ENCODE measurements around the gene PRKAB1.
A peak's percentile ranks its signal among the peaks of the same experiment; 100 is the strongest.
"Not testable (repeated sequence)": the region's sequence is repeated elsewhere in the genome, so short reads cannot be mapped to it uniquely, and the experiment has no call there.

The PRKAB1 gene

GRCh38 chr12:119685375-119685774, 17.4 kb downstream of the PRKAB1 start:
- no peak for DNase-seq

- DNase-seq: no peak
Observed at GRCh38 chr12:119686355-119686754, 18.4 kb downstream of the PRKAB1 start.

DNA sequence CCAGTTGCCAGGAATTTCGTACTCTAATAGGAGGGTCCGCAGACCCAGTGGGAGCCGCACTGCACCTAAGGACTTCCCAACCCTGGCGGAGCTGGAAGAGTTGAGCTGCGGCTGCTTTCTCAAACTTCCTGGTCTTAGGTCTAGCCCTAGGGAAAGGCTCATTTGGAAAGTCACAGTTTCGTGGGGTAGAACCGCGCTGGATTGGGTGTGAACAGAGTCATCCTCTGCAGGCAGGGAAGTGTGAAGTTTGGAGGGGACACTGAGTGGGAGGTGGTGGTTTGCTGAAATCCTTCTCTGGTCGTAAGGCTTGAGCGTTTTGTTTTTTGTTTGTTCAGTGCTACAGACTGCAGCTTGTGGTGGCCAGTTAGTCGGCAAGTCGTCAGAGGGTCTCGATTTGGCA, 18.8 kb downstream of the PRKAB1 start:
- no peak for DNase-seq

DNA sequence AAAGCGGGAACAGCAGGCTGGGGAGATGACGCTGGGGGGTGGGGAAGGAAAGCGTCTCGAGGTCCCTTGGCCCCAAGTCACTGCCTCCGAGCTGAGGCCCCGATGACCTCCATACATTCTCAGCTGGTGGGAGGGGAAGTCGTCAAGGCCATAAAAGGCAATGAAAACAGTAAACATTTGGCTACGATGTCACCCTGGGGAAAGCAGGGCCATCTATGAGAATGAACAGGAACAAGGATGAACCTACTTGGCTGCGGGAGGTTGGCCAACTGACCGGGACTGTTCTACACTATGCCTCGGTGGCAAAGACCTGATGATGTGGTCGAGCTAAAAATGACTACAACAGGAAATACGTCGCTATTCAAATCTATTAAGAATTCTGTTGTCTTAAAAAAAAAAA, 19.5 kb downstream of the PRKAB1 start:
- no peak for DNase-seq

GRCh38 chr12:119687879-119688278, 19.9 kb downstream of the PRKAB1 start:
- no peak for DNase-seq

- DNase-seq: no peak
Observed at GRCh38 chr12:119689935-119690500, 22.1 kb downstream of the PRKAB1 start.

DNA sequence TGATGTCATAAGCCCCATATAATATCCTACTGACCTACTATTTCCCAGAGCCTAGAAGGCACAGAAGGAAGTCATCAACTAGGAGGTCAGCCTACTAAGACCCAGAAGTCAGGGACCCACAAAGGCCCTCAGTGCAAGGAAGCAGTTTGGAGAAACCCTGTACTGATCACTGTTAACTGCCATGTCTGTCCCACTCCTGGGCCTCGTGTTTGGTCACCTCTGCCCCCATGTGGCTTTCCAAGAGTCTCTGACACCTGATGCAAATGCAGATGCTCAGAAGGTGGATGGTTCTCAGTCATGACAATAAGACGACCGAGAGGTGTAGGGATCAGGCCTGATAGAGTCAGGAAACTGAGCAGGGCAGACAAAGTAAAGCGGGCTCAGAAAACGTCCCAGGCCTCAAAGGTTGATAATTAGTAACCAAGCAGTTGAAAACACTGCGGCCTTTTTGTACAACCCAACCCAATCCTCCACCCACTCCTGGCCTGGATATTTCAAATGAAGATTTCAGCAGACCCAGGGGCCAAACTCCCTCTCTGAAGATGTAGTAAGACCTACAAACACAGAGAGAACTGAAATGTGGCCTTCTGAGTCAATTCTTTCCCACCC, 23.4 kb downstream of the PRKAB1 start:
- no peak for DNase-seq

DNA sequence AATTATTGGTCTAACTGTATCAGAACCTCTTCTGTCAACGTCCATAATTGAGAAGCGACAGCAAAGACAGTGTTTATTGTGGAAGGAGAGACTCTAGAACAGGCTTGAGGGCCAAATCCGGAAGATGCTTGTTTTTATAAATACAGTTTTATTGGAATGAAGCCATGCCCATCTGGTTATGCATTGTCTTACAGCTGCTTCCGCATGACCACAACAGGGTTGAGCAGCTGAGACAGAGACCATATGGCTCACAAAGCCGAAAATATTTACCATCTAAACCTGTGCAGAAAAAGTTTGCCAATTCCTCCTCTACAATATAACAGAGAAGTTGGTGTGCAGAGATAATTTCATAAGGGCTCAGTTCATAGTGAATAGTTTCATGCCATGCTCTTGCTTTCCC, 24.5 kb downstream of the PRKAB1 start:
- no peak for DNase-seq

DNA sequence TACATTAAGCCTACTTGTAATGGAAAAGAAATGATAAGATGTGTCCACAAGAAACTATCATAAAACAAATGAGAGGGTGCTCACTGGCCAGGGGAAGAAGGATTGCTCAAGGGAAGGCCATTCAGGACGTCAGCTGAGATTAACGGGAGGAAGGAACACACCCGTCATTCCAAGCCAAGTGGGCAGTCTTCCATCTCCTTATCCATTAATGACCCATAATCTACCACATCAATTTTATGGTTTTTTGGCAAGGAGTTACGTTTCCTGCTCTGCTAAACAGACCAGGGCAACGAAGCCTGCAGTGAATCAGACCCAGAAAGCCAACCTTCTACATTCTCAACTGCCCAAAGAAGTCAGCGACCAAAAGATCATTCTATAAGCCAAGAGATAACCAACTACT, 25.1 kb downstream of the PRKAB1 start:
- no peak for DNase-seq

- DNase-seq: peak; percentile 15
Observed at GRCh38 chr12:119693511-119693910, 25.6 kb downstream of the PRKAB1 start.

DNA sequence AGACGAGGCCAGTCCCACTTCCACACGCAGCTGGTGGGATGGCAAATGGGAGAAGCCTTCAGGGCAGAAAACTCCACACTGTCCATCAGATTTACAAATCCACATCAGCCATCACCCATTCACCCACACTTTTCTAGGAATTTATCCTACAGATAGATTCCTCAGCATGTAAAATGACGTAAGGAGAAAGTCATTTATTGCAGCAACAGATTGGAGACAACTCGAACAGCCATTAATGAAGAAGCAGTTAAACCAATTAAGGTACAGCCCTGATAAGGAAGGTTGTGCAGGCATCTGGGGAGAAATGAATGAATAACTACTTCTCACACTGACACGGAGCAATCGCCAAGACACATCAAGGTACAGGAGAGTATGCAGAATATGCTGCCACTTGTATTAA, 26.2 kb downstream of the PRKAB1 start:
- no peak for DNase-seq

- DNase-seq: no peak
Observed at GRCh38 chr12:119695034-119695433, 27.1 kb downstream of the PRKAB1 start.

DNA sequence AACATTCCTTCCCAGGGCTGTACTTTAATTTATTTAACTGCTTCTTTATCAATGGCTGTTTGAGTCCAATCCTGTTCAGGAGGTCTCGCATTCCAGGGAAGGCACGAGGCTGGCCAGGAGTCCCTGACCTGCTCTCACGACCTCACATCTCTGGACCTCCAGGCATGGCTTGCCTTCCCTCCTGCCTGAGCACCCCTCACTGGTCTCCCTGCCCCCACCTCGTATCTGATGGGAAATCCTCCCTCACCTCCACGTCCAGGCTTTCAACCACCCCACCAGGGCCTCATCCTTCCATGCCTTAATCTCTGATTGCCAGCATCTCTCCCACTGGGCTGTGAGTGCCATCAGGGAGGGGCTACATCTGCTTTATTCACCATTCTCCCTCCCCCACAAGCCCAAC, 29.0 kb downstream of the PRKAB1 start:
- no peak for DNase-seq

- peak; percentile 94 for DNase-seq
Observed at GRCh38 chr12:119699199-119699760, 31.3 kb downstream of the PRKAB1 start.

DNA sequence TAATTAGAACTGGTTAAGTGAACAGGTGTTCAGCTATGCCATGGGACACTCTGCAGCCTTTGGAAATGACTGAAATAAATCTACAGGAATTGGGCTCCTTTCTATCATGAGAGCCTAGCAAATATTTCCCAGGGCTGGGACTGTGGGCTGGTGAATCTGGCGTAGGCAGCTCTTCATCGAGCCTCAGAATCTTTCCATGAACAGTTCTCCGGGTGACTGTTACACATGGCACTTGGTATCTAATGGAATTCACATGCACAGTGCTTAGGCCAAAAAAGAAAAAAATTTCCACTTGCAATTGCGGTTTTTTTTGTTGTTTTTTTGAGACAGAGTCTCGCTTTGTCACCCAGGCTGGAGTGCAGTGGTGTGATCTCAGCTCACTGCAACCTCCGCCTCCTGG, 32.1 kb downstream of the PRKAB1 start:
- DNase-seq: no peak

DNA sequence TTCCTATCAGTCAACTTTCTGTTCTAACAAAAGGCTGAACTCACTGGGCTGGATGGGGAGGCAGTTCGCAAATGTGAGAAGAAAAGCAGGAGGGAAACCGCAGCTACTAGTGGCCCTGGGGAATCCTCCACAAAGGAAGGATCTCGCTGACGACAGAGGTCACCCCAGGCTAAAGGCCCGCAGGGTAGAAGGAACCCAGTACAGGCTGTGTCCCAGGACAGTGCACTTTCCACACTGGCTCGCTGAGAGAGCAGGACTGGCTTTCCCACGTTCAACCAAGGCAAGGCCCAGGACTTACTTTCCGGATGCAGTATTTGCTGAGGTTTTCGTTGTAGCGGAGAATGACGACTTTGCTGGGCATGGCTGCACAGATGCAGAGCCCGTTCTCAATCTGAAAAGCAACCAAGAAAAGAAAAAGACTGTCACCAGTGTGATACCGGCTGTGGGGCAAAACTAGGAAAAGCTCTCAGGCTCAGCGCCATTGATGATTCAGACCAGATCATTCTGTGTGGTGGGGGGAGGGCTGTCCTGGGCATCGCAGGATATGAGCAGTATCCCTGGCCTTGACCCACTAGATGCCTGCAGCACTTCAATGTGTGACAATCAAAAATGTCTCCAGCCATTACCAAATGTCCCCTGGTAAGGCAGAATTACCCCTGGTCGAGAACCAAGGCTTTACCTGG, 36.3 kb downstream of the PRKAB1 start:
- no peak for DNase-seq

DNA sequence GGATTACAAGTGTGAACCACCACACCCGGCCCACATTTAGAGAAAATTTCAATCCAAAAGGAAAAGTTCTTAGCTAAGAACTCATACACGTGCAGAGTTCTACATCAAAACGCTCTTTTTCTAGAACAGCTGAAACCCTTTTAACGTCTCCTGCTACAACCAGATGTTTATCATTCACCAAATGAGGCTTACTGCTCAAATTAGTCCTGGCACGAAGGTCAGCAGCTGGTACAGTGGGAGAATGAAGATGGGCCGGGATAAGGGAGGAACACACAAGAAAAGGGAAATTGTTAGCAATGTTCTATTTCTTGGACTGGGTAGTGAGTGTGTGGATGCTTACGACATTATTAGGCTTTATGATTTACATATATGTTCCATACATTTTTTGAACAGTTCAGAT, 37.2 kb downstream of the PRKAB1 start:
- no peak for DNase-seq

- not testable (repeated sequence) for DNase-seq
Observed at GRCh38 chr12:119706427-119706826, 38.5 kb downstream of the PRKAB1 start.

DNA sequence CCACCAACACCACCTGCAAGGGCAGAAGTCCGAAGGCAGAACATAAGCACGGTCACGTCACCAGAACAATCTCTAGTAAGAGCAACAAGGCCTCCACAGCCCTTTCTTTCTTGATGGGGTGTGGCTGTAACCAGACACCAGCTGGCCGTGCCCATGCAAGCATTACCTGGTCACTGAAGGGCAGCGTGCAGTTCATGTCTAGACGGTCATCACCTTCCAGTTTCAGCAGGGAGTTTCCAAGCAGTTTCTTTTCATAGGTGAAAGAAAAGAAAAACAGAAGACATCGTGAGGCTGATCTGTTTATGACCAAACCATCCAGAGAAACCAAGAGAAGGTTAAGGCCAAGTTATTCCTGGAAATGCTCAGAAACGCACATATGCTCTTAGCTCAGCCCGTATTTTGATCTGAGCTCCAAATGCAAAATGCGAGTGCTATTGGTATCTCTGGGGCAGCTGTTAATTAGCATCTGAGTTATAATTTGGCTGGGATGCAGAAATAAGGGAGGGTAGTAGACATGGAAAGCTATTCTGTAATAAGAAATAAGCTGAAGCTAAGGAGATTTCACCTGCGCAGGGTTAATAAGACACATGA, 42.5 kb downstream of the PRKAB1 start:
- DNase-seq: no peak

GRCh38 chr12:119710965-119711551, 43.1 kb downstream of the PRKAB1 start:
- no peak for DNase-seq

GRCh38 chr12:119711693-119712092, 43.8 kb downstream of the PRKAB1 start:
- no peak for DNase-seq

GRCh38 chr12:119712721-119713120, 44.8 kb downstream of the PRKAB1 start:
- no peak for DNase-seq

DNA sequence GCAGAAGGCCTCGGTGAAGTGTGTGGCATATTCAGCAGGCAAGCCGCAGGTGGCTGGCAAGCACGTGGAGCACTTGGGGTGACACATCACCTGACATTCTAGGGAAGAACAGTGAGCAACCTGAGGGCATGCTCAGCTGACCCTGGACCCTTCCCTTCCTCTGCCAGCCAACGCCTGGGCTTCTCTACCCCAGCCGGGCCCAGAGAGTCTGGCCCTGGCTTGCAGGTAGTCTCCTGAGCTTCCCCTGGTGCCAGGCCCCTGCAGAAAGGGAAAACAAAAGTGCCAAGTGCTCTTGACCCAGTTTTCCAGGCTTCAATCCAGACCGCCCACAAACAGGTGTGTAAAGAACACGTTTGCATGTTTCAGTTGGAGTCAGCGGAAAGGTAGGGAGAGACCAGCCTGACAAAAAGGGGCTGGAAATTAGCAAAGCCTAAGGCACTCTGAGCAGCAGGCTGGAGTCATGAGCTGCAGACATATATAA, 45.7 kb downstream of the PRKAB1 start:
- no peak for DNase-seq
